GM19023 (cell line): ENCODE data around the gene RORB.
"Not testable (repeated sequence)": the region's sequence is repeated elsewhere in the genome, so short reads cannot be mapped to it uniquely, and the experiment has no call there.

ENCODE experiments used
- ATAC-seq: cut with Tn5 transposase; IDR thresholded peaks from one replicate; pipeline ENCODE4 v1.9.1; 2021; ENCODE audit warnings: mild to moderate bottlenecking, moderate library complexity; ENCODE audit not compliant: unreplicated experiment

RORB gene

DNA sequence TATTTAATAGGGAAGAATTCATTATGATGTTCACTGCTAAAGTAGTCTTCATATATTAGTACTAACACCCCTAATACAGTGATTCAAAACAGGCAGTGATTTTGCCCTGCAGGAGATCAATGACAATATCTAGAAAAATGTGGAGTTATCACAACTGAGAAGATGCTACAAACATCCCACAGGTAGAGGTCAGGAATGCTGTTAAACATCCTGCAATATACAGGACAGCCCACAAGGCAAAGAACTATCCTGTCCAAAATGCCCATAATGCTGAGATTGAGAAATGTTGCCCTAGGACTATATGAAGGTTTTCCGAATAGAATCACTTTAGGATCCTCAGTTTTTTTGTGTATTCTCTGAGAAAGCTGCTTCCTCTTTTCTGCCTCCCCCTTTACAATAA, 15.3 kb downstream of the RORB start:
- ATAC-seq = no peak

DNA sequence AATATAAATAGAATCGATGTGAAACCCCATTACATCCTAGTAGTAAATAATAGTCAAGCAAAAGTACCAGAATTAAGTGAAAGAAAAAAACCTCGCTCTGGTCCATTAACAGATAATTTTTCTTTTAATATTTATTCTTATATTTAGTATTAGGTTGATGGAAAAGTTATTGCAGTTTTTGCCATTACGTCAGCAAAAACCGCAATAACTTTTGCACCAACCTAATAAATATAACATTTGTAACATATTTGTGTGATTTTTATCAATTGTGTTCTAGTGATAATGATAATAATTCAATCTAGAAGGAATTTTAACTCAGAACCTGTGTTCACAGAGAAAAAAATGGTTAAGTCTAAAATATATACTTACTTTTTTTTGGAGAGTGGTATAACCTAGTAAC, 16.1 kb downstream of the RORB start:
- no peak for ATAC-seq

DNA sequence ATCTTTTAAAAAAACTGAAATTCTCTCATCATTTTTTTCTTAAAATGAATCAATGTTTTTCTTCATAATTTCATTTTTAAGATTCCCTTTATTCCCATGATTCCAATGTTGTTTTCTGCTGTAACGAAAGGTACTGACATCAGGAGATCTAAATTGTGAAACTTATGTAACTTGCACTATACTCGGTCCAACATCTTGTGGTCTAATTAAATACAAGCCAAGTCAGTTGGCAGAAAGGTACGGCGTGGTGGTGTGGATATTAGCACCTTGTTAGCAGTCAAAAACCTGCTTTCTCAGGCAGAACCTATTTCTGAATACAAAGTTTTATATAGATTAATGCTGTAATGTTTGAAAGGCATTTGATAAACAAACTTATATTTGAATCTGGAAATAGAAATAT, 20.1 kb downstream of the RORB start:
- no peak for ATAC-seq

DNA sequence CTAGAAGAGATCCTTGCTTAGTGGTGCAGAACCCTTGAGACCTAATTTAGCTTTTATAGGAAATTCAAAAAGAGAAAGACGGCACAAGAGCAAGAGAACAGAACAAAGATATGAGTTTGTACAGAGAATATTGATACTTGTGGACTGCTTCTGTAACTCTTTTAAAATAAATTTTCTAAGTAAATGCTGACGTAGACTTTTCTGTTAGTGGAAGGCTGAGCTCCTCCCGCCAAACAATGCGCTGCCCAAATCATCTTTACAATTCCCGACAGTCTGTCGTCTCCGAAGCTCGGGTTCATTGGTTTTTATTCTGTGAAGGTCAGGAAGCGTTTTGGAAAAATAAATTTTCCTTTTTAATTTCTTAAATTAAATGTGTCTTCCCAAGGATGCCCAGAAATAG, 22.3 kb downstream of the RORB start:
- no peak for ATAC-seq

DNA sequence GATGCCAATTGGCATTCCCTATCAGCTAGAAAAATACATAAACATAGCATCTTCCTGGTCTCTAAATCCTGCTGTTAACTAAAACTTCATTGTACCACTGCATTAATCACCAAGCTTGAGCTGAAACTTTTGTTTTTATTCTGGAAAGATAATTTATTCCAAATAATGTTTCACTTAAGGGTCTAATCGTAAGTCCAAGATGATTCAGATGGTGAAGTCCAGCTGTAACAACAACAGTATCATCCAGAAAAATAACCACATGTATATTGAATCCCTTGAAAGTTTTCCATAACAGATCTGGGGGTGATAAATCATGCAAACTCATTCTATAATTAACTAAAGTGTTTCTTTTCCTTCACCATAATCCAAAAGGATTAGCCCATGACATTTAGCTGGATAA, 23.9 kb downstream of the RORB start:
- no peak for ATAC-seq

DNA sequence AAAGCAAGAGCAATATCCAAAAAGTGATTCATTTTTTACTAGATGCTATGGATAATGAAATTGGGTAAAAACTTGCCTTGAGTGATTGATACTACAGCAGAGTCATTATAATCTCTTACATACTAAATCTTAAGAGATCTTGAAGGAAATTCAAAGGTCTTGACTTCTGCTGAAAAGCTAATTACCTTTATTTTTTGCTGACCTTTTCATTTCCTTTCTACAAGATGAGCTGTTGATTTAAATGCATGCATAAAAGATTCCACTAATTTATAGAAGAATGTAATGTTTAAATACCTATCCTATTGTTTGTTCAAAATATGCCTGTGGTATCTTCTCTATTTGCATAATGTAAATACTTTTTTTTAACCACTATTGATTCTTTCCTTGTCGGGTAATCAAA, 27.2 kb downstream of the RORB start:
- no peak for ATAC-seq

DNA sequence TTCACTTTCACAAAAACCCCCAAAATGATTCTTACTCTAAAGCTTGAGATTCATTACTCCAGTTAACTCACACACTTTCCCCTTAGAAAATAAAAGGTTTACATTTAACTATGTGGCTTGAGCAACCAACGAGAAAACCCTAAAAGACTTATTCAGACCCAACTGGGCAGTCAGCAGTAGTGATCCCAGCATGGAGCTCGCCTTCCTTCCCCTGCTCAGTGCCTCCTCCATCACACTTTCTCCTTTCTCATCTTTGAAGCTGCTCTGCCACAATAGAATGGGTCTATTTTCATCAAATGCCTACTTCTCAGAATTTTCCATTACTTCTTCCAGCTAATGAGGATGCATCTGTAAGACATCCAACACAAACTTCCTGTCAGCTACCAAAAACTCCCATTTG, 29.1 kb downstream of the RORB start:
- no peak for ATAC-seq

DNA sequence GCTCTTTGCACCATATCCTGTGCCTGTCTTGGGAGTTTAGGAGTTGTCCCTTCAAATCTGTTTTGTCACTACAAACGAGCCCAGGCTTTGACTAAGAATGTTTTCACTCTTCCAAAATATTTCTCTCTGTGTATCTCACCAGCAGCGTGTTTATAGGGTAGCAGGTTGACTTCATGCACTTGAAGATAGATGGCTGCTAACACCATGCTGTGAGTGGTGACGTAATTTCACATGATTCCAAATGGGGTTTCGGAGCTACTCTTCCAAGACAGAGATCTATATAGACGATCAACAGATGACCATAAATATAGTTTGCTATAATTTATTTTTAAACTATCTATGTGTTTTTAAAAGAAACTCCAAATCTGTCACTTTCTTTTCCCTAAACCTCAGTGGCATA, 30.6 kb downstream of the RORB start:
- ATAC-seq = no peak

DNA sequence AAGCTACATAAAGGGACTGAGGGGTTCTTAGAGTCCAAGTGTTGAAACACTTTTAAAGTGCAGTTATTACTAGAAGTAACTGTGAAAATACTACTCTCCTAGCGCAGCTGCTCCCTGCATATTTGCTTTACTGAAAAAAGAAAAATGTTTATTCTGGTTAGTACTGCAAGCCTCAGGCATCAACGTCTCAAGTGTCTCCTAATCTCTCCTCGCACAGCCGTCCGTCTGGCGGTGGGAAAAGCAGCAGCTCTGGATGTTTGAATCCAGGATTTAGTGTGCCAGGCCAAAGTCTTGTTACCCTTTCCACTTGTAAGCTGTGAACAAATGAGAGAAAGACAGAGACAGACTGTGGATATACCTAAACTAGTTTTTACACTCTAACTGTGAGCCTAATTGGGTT, 31.1 kb downstream of the RORB start:
- no peak for ATAC-seq

DNA sequence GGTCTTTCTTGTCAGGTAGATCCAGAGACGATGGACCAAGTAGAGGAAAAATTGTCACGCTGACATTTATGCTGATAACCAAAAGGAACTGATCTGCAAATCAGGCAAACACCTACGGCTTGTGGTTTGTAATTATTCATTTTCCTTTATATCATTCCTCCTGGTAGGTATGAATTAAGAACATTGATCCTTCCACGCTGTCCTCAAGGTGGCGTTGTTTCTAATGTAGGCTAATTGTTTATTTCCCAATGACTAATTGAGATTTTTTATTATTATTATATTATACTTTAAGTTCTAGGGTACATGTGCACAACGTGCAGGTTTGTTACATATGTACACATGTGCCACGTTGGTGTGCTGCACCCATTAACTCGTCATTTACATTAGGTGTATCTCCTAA, 33.3 kb downstream of the RORB start:
- not testable (repeated sequence) for ATAC-seq

DNA sequence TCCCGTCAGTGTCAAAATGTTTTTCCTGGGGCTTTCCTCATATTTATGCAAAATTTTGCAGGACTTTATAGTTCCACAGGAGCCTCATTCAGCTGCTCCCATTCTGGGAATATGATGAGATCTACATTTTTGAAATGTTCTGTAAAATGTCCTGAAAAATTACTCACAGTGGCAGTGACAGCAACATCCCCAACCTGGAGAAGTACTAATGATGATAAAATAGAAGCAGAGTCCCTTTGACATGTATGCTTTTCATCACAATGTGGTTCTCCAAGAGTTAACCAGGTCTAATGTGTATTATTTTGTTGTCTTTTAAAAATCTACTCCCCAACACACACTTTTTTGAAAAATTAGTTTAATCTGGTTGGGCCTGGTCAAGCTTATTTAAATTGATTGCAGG, 36.1 kb downstream of the RORB start:
- ATAC-seq = no peak

DNA sequence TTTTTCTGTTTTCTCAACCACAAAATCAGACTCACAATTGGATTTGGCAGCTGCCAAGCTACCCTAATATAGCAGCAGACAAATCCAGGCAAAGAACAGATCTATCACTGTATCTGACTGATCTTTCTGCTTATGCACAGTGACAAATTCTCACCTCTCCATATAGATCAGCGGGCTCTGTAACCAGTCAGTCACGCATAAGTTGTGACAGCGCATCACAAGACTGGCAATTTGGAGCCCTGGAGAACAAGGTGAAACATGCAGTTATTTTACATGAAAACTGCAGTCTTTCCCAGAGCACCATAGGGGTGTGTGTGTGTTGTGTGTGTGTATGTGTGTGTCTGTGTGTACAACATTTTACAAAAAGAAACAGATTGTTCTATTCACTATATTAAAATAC, 37.7 kb downstream of the RORB start:
- ATAC-seq = no peak

DNA sequence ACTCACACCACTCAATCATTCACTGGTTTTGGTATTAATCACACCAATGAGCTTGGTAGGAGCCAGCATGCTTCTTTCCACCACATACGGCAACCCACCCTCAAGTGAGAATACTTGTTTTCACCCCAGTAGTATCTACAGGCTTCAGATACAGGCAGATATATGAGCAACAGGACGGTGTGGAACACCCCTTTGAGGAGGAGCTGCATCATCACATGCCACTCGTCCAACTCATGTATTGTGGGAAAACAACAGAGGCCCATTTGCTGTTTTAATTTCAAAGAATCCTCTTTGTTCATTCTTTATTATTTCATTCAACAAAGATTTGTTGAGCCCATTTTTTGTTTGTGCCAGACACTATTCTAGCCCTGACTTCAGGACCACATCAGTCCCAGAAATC, 46.0 kb downstream of the RORB start:
- no peak for ATAC-seq

DNA sequence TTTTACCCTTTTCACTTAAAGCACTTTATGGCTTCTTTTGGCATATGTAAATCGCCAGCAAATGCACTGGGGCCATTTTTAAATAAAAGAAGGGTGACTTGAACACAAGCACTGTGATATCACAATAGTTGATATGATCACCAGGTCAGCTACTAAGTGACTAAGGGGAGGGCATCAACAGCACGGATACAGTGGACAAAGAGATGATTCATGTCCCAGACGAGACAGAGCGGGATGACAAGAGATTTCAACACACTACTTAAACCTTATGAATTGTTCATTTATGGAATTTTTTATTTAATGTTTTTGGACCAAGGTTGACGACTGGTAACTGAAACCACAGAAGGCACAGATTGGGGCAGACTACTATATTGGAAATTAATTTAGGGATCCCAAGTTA, 54.1 kb downstream of the RORB start:
- no peak for ATAC-seq

DNA sequence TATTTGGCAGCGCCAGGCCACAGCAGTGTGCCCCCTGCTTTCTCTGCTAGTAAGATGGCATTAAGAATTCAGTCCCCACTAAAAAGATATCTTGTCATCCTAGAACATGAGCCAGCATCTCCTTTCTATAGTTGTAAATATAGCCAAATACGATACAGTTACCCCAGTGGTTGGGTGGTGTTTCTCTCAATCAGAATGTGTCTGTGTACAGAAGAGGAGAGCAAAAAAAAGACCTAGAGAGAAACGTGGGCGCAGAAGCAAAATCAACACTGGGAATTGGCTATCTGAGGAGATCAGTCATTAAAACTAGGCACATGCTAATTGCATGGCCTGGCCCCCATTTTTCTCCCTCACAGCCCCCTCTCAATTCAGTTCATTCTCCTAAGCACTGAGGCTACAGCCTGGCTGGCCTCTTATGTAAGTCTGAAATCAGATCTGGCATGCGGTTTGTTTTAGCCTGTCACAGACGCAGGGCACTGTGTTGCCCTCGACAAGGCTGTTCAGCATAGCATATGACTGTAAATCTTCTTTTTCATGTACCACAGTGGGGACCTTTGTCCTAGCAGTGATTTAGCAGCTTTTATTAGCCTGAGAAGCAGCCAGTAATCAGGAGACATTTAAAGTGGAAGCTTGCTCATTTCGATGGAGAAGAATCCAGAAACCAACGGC, 57.8 kb downstream of the RORB start:
- ATAC-seq = no peak

DNA sequence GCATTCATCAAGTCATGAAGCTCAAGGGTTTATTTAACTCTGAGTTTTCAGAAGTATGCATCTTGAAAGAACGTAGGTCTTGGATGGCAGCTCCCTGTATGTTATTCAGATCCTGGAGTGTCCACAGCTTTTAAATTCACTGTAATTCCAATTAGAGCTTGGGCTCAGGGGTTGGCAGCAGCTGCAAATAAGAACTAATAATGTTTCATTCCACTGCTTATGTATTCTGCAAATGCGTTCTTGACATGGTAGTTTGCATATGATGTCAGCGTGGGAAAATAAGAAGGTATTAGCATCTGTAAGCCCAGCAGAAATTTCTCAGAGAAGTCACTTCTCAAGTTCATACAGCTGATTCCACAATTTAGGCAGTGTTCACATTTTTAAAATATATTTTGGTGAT, 58.4 kb downstream of the RORB start:
- ATAC-seq = no peak

DNA sequence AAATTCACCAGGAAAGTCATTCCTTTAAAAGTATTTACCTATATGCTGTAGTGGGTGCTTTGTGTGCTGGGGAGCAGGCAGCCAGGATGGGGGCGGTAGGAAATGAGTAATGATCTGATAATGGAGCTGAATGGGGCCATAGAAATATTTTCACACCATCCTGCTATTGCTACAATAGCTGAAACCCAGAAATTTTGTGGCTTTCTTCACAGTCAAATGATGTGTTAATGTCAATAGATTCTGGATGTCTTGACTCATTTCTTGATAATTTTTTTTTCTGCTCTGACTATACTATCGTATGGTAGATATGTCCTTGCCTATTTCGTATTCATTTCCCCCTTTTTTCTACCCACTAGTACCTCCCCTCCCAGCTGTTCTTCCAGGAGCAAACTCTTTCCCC, 59.5 kb downstream of the RORB start:
- peak; percentile 77 for ATAC-seq

DNA sequence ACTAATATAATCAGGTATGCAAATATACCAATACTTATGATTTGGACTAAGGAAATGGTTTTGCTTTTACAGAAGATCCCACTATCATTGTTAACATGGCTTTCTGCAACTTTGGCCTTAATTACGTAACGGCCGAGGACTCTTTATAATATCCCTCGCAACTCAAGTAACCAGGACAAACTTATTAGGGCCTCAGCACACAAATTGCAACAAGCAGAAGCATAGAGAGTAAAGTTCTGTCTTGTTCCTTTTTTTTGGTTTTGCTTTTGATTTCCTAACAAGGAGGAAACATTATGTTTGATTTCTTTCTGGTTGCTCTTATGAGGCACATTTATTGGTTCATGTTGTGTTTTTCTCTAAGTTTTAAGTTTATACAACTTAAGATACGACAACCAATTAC, 60.4 kb downstream of the RORB start:
- peak; percentile 24 for ATAC-seq

DNA sequence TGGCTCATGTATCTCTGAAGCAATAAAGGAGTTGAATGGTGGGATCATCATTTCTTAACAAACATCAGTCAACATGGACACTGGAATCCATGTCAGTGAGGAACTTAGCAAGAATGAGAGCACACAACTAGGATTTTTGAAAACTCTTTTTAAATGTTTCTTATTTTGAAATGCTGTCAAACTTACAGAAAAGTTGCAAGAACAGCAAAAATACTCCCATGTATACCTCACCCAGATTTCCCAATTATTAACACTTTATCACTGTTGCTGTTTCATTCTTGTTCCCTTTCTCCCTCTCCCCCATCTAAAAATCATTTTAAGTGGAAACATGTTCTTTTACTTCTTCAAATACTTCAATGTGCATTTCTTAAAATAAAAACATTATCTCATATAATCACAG, 65.5 kb downstream of the RORB start:
- no peak for ATAC-seq

DNA sequence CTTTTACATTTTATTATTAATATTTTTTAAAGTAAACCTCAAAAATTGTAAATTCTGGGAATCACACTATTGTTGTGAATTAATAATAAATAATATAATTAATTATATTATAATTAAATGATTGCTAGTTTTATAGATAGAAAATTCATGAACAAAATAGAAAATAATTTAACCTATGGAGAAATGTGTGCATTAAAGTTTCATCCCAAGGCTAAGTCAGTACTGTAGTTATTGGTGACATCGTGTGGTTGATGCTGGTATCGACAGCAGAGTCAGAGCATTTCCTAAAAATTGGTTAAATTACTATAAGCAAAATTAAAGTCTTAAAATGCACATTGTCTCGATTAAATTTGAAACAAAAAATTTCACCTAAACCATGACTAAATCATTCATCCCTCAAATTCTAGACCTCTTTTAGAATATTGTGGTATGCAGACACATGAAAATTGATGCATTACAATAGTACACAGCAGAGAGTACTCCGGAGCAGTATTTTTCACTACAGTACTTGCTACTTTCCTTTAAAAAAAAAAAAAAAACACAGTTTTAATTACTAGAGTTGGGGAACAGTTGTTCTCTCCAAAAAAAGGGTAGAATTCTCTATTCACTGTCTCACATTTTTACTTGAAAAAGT, 73.9 kb downstream of the RORB start:
- ATAC-seq = no peak

DNA sequence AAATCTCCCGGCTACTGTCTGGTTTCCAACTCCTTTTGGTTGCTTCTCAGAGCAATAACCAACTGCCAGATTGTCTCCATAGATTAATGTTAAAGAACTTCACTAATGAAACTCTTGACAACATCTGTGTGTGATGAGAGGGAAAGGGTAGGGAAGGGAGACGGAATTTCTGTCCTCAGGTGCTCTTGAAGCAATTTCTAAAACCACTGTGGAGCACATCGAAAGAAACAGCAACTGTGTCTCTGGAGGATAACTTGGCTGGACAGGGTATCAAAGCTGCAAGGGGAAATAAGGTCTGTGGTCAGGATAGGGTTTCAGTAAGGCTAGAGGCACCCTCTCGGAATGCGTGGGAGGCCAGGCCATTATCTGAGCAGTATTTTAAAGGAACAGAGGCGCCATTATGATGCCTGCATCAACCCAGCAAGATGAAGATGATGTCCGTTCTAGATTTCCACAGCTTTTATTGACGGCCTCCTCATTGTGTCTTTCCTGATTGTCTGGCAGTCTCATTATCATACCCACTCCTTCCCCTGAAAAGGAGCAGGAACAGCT, 76.6 kb downstream of the RORB start:
- ATAC-seq = peak; percentile 68

DNA sequence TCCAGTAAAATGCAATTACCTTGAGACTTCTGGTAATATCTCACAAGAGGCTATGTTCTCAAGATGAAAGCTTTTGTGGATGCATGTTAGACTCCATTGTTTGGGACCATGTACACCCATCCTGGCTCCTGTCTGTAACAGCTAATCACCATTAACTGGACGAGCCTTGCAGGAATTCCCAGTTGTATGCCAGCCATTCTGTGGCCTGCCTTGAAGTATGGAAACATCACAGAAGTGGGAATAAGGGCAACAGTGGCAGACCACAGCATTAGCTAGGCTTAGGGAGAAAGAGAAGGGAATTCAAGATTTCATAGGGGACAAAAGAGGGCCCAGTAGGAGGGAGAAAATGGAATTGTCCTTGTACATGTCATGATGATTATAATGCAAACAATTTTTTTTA, 79.0 kb downstream of the RORB start:
- ATAC-seq = no peak

DNA sequence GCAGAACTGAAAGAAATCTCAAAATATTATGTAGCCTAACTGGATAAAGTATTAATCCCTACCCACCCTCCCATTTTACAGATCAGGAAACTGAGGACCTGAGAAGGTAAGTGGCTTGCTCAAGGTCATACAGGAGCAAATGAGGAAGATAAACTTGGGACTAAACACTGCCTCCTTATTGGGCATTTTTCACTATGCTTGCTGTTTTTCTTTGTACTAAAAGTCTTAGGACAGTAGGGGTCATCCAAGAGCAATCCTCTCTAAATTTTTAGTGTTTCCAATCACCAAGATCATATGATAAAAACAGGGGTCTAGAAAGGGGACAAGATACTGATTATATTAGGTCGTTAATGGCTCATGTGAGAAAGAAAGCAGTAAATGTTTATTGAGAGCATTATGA, 80.8 kb downstream of the RORB start:
- ATAC-seq = no peak
